GM19397 (cell line): Measurements from ENCODE around the gene NR4A3.
"Not testable (repeated sequence)": the region's sequence is repeated elsewhere in the genome, so short reads cannot be mapped to it uniquely, and the experiment has no call there.

ENCODE experiments used
- ATAC-seq: cut with Tn5 transposase; IDR thresholded peaks from one replicate; pipeline ENCODE4 v1.9.1; 2021; ENCODE audit warnings: mild to moderate bottlenecking, moderate library complexity; ENCODE audit not compliant: unreplicated experiment

Gene NR4A3

GRCh38 chr9:99821396-99822108 is at the start of gene NR4A3:
NR4A3 (plus strand) TSS chr9:99821885; CDS start chr9:99828043, 6,158 bp downstream.
- ATAC-seq, result peak; percentile 32

- no peak for ATAC-seq
Observed at GRCh38 chr9:99773468-99774138, 48.1 kb upstream of the NR4A3 start.

GRCh38 chr9:99778308-99778707 is 43.4 kb upstream of the NR4A3 start:
- ATAC-seq, result no peak

- no peak for ATAC-seq
Observed at GRCh38 chr9:99778836-99779235, 42.8 kb upstream of the NR4A3 start.

- ATAC-seq, result no peak
Observed at GRCh38 chr9:99779277-99779676, 42.4 kb upstream of the NR4A3 start.

GRCh38 chr9:99782349-99782748 is 39.3 kb upstream of the NR4A3 start:
- not testable (repeated sequence) for ATAC-seq

GRCh38 chr9:99782962-99783718 is 38.5 kb upstream of the NR4A3 start:
- no peak for ATAC-seq

GRCh38 chr9:99783799-99784198 is 37.9 kb upstream of the NR4A3 start:
- ATAC-seq, result no peak

- ATAC-seq, result no peak
Observed at GRCh38 chr9:99785010-99785590, 36.6 kb upstream of the NR4A3 start.

- ATAC-seq, result no peak
Observed at GRCh38 chr9:99787556-99787955, 34.1 kb upstream of the NR4A3 start.

- ATAC-seq, result no peak
Observed at GRCh38 chr9:99793528-99793927, 28.2 kb upstream of the NR4A3 start.

- no peak for ATAC-seq
Observed at GRCh38 chr9:99796231-99796630, 25.5 kb upstream of the NR4A3 start.

GRCh38 chr9:99801775-99802174 is 19.9 kb upstream of the NR4A3 start:
- ATAC-seq, result no peak

GRCh38 chr9:99803694-99804093 is 18.0 kb upstream of the NR4A3 start:
- no peak for ATAC-seq

GRCh38 chr9:99807276-99807852 is 14.3 kb upstream of the NR4A3 start:
- ATAC-seq, result no peak

GRCh38 chr9:99807956-99808355 is 13.7 kb upstream of the NR4A3 start:
- ATAC-seq, result no peak

GRCh38 chr9:99808454-99808853 is 13.2 kb upstream of the NR4A3 start:
- ATAC-seq, result no peak

GRCh38 chr9:99809586-99810319 is 11.9 kb upstream of the NR4A3 start:
- ATAC-seq, result no peak

- ATAC-seq, result no peak
Observed at GRCh38 chr9:99811172-99811571, 10.5 kb upstream of the NR4A3 start.

GRCh38 chr9:99811598-99812383 is 9.9 kb upstream of the NR4A3 start:
- no peak for ATAC-seq
